ENCODE results near the gene UHMK1.
"Not testable (repeated sequence)": the region's sequence is repeated elsewhere in the genome, so short reads cannot be mapped to it uniquely, and the experiment has no call there.

UHMK1 gene

DNA sequence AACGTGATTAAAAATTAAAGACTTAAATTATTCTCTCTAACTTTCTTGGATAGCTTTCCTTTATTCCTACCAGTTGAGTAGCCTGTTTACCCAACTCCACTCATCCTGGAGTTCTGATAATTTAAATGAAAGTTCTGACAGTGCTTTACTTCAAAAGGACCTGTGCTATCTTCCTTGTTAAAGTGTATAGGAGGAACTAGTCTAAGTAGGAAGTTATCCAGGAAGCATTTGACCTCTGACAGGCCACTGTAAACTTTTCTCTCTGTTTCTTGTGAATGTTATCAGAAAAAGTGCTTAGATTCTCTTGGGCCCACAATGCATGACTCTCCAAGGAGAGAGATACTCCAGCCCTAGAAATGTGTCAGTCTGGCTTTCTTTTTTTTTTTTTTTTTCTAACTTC lies 73.1 kb downstream of the UHMK1 start:
- no peak for DNase-seq

DNA sequence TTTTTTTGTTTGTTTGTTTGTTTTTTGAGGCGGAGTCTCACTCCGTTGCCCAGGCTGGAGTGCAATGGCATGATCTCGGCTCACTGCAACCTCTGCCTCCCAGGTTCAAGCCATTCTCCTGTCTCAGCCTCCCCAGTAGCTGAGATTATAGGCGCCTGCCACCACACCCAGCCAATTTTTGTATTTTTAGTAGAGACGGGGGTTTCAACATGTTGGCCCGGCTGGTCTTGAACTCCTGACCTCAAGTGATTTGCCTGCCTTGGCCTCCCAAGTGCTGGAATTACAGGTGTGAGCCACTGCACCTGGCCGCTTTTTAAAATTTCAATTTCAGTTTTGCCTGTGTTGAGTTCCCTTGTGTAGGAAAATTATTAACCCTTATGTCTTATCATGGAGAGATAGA lies 73.5 kb downstream of the UHMK1 start:
- DNase-seq = not testable (repeated sequence)

DNA sequence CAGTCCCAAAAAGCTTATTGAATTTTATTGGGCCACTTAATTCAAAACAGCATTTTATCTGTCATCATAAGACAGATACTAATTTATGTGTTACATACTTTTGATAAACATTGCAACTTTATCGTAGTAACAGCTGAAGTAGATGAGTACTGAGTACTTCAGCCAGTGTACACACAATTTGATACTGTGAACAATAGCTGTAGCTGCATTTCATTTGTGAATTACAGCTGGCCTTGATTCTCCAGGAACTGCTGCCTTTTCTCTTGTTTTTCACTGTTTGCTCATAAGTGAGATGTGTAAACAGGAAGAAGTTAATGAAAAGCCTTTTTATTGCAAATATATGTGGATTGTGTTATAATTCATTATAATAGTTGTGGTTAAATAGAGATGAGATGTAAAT lies 74.1 kb downstream of the UHMK1 start:
- DNase-seq = no peak

DNA sequence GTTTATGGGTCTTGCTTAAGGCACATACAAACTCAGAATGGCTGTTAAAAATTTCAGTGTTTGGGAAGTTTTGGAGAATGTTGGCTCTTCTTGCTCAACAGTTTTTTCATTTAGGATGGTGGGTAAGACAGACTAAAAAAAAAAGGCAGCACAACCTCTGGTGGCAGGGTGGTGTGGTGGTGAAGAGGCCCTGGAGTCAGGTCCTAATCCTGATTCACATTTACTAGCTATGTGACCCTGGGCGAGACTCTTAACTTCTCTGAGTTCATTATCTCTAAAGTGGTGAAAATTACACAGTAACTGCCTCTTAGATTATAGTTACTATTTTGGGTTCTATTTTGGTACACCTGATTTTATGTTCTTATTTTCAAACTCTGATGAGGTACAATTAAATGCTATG lies 75.5 kb downstream of the UHMK1 start:
- no peak for DNase-seq

DNA sequence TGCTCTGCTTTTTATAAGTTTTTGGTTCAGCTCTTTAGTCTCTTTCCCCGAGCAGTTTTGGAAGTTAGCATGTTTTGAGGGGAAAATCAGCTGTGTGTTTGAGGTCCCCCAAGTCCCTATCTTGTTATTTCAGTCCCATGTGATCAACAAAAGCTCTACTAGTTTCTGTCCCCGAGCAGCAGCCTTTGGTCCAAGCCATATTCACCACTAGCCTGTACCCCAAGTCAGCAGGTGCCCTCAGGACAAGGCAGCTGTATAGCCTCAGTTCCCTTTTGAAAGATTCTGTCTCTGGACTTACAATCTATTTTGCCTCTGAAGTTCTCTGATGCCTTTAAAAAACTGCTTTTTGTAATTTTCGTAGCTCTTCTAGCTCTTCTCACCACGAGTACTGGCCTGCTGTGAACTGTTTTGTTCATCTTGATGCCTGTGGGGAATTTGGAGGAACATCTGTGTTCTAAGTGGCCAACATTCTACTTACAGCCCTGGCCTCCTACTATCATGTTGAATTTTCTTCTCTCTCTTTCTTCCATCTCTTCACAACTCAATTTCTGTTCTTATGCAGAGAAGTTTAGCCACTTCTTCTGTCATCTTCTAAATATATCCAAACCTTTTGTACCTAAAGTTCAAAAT lies 80.6 kb downstream of the UHMK1 start:
- DNase-seq = no peak

DNA sequence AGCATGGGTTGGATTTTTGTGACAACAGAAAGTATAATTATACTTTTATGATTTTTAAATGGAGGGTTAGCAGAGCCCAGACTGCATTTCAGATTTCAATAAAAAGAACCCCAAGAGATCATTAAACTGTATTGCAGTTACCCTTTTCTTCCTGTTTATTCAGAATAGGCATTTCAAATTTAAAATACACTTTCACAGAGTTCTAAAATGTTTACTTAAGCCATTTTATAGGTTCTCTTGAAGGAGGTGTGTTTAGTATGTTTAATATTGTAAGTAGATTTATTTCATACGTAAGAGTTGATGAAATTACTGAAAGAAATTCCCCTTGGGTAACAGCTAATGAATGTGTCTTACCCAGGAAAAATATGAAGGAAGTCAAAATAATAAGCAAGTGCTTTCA lies 81.3 kb downstream of the UHMK1 start:
- no peak for DNase-seq
